GM21619 (cell line): ENCODE measurements around the gene PUM2.
"Not testable (repeated sequence)": the region's sequence is repeated elsewhere in the genome, so short reads cannot be mapped to it uniquely, and the experiment has no call there.

Source experiments
- ATAC-seq: cut with Tn5 transposase; IDR thresholded peaks from one replicate; pipeline ENCODE4 v1.9.1; 2021; ENCODE audit not compliant: unreplicated experiment

Gene PUM2

DNA sequence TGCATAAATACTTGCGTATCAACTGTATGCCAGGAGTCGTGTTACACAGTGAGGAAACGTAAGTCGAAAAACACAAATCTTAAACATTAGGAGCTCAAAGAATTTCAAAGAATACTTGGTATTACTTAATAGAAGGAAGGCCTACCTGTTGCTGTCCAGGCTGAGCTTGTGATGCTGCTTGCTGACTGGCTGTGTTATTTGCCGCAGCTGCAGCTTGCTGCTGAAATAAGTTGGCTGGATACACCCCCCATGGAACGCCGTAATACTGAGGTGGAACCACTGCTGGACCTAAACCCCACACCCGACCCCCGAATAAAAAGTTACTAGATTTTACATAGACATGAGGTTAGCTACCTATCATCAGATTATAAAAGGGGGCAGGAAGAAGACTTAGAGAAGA is 56.4 kb downstream of the PUM2 start:
- no peak for ATAC-seq

DNA sequence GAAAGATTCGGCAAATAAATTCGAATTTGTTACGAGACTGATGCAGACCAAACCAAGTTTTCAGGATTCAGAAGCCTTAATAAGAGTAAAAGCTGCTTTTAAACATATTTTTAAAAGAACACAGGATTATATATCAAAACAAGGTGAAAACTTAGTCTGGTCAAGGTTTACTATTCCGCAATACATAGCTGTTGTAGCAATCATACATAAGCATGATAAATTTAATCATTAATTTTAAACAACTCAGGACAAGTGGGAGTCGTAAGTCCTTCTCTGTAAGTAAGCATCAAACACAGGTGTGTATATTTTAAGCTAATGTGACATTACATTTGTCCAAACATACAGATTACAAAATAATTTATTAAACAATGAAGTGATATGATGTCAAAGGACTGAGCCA is 57.7 kb downstream of the PUM2 start:
- no peak for ATAC-seq

DNA sequence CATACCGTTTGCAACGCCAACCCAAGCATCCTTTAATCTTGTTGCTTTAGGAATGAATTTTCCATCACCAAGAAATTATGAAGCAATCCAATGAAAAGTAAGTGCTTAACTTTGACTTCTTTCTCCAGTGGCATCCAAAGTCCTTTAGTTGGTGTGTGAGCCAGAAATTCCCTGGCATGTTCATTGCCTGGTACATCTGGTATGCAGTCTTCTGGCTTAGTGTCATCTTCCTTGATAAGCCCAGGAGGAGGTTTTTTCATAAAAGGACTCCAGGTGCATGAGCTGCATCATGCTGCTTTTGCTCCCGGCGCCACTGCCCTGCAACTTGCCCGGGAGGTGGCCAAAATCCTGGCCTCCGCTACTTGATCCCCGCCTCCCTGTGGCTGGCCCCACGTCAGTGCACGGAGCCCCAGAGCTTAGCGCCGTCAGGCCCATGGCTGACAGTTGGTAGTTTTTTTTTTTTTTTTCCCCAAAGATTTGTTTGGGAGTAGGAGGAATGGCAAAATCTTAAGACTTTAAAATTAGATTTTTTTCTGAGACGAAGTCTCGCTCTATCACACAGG is 58.7 kb downstream of the PUM2 start:
- ATAC-seq = no peak

DNA sequence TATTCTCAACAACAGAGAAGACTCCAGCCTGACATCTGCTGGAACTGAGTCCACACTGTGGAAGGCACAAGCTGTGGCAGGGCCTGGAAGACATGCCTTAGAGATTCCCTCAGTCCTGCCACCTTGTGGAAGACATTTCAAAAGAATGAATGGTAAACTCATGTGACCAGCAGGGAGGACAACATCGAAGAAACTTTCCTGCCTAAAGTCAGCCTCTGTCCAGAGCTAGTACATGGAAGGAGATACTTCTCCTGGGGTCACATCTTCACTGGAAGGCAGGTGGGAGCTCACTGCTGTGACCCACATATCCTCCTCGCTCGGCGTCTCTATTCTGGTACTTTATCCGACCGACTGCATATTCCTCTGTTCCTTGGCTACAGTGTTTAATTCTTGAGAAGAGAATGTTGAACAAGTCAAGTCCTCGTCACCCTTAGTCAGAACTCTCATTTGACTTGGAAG is 59.5 kb downstream of the PUM2 start:
- peak; percentile 78 for ATAC-seq

DNA sequence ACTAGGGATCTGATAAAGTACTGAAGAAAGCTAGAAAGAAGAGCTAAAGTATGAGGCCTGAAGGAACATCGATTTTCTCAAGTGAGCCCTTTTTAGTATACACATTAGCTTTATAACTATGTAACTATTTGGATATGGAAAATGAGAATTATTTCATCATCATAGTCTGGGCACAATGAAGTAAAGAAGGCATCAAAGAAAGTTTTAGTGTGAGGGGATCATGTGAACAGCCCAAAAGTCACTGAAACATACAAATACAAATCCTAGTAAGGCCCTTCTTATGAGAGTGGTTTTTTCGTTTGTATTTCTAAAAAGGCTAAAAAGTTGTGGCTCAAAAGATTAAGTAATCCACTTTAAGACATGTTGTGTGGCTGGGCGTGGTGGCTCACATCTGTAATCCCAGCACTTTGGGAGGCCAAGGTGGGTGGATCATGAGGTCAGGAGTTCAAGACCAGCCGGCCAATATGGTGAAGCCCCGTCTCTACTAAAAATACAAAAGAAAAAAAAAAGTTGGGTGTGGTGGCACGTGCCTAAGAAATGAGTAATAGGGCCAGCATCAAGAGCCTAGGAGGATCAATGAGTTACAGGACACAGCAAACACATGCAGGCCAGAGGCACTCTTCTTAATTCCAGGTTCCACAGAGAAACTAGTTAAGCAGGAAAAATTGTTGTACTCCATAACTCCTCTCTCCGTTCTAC is 61.9 kb downstream of the PUM2 start:
- ATAC-seq = no peak

DNA sequence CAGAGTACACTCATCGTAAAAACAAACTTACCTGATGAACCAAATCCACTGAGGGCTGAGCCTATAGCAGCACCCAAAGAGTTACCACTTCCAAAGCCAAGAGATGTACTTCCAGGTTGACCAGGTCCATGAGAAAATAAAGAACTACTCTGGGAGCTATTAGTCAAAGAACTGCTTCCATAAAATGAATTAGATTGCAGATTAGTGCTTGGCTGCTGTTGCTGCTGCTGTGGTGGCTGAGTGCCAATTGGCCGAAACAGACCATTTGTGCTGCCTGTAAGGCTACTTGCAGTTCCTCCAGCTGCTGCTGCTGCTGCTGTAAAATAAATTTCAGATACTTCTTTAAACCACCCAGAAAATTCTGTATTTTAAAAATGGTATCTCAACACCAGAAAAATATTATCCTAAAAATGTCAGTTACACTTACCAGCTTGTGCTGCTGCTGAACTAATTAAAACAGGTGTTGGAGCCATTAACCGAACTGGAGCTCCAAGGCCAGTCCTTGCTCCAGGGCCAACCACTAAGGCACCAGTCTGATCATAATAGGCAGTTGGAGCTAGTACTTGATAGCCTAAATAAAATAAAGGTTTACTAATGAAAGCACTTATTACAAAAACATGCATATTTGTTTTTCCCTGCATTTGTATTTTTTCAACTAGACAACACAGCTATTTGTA is 67.6 kb downstream of the PUM2 start:
- ATAC-seq = no peak

DNA sequence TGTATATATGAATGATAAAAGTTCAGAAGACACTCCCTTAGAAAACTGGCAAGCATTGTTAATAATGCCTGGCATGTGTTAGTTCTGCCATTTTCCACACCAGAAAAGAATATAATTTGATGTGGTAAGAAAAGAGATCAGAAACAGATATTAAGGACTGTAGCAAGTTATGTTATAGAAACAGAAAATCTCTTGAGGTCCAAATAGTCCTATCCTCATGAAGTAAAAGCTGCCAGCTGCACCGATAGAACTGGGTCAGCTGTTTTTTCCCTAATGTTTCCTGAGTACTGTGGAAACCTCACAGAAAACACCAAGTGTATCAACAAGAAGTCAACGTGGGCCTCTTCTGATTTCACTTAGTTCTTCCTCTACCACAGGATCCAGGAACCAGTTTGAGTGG is 68.8 kb downstream of the PUM2 start:
- ATAC-seq = no peak

DNA sequence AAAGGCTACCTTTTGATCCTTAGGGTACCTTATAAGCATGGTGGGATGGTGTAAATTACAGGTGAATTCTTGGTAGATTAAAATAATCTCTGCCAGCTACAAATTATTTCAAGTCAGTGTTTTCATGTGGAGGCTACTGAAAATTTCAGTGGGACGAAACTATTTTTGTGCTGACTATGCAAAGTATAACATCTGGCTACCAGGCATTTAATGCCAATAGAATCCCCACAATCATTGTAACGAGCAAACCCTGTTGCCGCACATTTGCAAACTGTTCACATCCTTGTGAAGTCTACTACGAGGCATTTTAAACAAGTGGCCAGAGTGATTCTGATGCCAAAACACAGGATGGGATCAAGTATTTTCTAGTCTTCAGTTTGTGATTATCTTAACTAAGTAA is 77.6 kb downstream of the PUM2 start:
- ATAC-seq = no peak

DNA sequence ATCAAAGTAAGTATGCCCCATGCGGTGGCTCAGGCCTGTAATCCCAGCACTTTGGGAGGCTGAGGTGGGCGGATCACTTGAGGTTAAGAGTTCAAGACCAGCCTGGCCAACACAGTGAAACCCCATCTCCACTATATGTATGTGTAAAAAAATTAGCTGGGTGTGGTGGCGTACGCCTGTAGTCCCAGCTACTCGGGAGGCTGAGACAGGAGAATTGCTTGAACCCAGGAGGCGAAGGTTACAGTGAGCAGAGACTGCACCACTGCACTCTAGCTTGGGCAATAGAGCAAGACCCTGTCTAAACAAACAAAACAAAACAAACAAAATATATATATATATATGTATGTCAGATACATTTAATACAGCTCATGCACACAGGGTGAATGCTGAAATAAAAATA is 82.3 kb downstream of the PUM2 start:
- ATAC-seq = not testable (repeated sequence)

DNA sequence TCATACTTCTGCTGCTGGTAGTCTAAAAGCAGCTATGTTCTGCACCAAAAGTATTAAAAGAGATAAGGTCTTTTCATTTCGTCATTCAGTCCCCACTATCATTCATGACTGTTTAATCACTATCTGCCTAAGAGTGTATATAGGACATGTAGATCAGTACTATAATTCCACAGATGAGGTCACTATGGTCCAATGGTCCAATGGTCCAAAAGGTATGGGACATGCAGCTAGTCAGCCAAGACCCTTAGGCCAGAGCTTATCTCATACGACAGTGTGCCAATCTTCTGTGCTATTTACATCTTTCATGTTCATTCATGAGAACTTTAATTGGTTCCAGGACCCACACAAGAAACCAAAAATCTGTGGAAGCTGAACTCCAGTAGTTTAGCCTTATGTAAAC is 83.1 kb downstream of the PUM2 start:
- no peak for ATAC-seq

DNA sequence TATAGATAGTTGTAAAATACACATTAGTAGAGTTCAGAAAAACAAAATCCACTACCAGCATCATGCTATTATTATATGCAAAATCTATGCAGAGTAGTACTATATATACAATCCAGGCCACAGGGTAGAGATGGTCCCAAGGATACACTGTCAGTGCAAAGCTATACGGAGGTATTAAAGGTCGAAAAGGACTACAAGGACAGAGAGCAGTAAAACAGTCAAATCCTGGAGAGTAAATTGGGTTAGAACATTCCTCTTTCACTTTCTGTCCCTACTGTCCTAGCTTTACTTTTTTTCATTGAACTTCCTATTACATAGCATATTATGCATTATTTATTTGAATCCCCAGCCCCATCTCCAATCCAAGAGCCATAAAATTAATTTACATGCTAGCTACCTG is 86.0 kb downstream of the PUM2 start:
- ATAC-seq = no peak

DNA sequence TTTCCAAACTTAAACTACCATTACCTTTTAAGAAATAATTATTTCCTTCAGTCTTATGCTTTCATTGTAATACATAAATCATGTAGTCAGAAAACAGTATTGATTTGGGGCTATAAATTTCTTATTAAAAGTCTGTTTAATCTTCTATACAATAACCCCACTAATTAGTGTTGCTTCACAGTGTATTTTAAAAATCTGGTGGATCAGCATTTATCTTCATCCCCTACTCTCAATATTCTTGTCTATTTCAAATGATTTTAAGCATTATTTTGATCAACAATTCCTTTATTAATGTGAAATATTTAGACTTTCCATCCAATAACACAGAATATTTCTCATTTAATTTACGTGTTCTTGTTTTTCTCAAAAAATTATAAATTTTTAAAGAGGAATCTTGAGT is 93.2 kb downstream of the PUM2 start:
- no peak for ATAC-seq

DNA sequence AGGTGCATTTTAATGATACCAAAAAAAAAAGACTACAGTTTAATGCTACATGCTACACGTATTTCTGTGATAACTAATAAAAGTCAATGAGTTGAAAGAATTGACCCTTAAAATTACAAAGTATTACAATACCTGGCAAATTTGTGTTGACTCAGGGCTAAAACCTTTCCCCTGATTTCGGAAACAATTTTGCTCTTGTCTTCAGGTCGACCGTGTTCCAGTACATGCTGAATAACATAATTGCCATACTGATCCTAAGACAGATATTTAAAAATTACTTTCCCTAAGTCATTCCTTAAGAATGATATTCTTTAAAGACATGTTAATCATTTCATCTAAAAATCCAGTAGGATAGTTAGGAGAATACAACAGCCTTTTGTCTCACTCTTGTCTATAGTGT is 95.9 kb downstream of the PUM2 start:
- ATAC-seq = no peak

DNA sequence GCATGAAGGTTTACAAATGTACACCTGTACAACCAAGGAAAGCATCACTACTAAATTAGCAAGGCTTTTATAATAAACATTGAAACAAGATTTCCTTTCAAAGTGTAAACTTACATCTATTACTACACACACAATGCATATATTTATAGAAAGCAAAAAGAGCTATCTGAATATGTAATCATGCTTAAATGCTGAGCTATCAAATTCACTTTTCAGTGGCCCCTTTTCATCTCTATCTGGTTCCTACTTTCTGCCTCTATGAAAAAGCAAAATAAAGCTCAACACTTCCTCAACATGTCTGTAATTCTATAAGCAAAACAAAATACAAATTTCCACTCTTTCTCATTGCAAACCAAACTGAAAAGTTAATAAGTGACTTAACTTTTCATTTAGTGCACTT is 100.2 kb downstream of the PUM2 start:
- ATAC-seq = no peak

DNA sequence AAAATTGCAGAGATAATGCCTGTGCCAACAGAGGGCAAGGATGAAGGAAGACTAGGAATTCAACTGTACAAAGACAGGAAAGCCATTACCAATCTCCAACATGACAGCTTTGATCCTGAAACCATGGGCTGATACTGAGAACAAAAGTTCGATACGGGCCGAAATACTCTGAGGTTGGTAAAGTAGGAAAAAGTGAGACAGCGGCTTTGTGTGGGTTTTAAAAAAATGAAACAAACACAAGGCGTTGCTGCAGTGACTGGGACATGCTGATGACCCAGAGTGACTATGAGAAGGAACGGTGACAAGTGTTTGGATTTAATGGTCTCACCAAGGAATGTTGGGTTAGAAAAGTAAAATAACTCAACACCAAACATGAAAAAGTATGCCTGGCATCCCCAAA is 101.5 kb downstream of the PUM2 start:
- ATAC-seq = no peak

DNA sequence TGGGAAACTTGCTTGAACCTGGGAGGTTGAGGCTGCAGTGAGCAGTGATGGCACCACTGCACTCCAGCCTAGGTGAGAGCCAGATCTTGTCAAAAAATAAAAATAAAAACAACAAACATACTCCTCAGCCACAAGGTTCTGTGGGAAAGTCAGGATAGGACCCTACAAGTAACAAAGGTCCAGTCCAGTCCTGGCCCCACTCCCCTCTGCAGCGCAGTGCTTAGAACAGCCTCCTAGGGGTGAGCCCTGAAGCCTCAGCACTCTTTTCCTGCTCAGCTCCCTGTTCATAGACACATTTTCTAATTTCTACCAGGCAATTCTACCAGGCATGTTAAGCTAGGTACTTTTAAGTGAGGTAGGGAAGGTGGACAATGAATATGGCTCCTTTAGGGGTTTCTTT is 103.6 kb downstream of the PUM2 start:
- no peak for ATAC-seq

DNA sequence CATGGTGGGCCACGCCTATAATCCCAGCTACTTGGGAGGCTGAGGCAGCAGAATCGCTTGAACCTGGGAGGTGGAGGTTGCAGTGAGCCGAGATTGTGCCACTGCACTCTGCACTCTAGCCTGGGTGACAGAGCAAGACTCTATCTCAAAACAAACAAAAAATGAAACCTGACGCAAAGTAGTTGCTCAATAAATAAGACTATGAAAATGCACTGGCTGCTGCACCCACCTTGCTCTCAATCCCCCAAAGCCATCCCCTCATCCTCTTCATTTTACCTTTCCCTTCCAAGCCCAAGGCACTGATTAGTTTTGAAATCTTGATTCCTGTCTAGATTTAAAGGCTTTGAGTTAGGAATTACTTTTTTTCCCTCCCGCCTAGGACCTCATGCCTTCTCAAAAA is 107.0 kb downstream of the PUM2 start:
- not testable (repeated sequence) for ATAC-seq

DNA sequence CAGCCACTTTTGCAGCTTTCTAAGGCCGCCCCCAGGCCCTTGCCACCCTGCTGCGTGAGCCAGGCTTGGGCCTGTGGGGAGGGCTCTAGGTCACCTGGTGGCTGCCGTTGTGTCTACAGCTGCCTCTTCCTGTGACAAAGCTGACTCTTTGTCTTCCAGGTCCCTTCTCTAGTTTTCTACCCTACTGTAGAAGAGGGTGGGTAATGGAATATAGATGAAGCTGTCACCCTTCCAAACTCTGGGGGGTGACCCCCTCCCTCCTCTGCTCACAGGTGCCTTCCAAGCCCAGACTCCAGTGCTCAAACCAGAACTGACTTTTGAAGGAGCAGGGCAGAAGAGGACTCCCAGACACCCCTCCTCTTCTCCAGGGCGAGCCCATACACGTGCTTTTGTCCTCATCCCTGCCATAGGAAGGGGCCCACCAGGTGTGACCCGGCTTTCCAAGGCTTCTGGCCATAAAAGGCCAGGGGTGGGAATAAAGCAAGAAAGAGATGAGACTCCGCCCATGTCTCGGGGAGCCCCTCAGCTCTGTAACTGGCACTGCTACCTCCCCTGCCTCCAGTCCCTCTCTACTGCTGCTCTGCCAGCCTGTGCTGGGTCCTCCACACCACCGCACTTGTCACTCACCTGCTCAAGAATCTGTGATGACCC is 107.8 kb downstream of the PUM2 start:
- ATAC-seq = no peak

DNA sequence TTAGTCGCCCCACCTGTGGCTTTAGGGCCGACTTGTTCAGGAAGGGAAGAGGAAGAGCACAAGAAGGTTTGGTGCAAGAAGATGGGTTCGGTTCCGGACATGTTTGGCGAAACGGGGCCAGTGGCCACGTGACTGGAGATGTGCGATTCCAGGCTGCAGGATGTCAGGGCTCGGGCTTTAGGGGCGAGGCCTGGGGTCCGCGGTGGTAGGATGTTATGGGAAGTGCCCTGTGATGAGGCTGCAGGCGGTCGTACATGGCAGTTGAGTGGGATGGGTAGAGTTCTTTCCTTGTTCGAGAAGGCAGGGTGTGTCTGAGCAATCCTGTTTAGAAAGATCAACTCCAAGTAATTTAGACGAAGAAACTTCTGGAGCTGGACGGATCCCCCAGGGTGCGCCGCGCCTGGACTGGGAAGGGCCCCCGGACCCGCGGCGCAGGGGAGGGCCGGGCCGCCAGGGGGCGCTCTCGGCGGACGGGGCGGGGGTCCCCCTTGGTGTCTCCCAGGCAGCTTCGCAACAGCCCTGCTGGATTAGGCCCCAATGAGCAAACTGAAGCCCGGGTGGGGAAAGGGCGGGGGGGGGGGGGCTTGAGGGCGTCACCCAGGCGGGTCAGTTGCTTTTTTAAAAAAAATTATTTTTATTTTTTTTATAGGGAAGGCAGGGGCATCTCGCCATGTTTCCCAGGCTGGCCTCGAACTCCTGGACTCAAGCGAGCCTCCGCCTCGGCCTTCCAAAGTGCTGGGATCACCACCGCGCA is 108.5 kb downstream of the PUM2 start:
- ATAC-seq = no peak

DNA sequence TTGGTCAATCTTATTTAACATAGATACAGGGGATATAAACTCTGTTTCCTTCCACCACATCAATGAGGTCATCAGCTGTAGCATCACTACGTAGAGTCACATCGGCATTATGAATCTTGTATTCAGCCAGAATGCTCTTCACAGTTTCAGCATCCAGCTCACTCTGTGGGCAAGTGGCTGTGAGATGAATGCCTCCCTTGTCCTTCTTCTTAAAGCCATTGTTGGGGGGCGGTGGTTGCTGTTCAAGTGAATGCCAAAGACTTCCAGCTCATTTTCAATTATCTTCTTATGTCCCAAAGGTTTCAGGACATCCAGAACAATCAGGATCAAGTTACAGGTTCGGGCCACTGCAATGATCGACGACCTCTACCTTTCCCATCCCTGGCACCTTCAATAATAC is 110.4 kb downstream of the PUM2 start:
- not testable (repeated sequence) for ATAC-seq

DNA sequence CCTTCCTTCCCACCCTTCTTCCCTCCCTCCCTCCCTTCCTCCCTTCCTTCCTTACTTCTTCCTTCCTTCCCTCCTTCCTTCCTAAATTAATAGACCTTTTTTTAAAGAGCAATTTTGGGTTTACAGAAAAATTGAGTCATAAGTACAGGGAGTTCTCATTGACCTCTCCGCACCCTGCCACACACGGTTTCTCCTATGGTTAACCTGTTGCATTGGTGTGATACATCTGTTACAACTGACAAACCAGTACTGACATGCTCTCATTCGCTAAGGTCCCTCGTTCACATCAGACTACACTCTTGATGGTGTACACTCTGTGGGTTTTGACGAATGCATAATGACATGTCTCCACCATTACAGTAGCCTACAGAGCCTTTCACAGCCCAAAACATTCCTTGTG is 114.1 kb downstream of the PUM2 start:
- no peak for ATAC-seq
